T-cell (primary cell): Measurements from ENCODE around the gene MYH9. TPM values are rescaled to one million over a fixed set of nuclear protein-coding genes. Genes with fewer than 3 reads are reported as not detected.

ENCODE experiments used
- ATAC-seq, 4 experiments: fragments of 200-7000 bp in 3 of 4; fragments of 150-1000 bp in 1 of 4; cut with Tn5 transposase; replicated peaks in 1 of 4; 1 replicate in 3 of 4; 2 replicates in 1 of 4; pipeline ENCODE4 v1.10.0; 2021; ENCODE audit warnings: moderate library complexity in 3 of 4, mild to moderate bottlenecking in 2 of 4, moderate number of reproducible peaks in 1 of 4
- CTCF ChIA-PET, 2 donors: fragments of 300-600 bp; sonication (Branson Sonifier 250); formaldehyde crosslinking; loops; one replicate each; lab custom pipeline; 2022; ENCODE audit warnings: antibody characterized with exemption in 2 of 2; lab: Charles Lee
- POLR2A ChIA-PET, 2 donors: fragments of 300-600 bp; sonication (Branson Sonifier 250); formaldehyde crosslinking; loops; one replicate each; lab custom pipeline; 2022; ENCODE audit warnings: antibody characterized with exemption in 2 of 2; lab: Charles Lee
- DNase-seq, 35 experiments: peaks; one replicate each; pipeline versions ENCODE4 v3.0.0 to v3.0.0-alpha.2; 2013 to 2023
- H3K27ac ChIP-seq: one replicate; pipeline ENCODE4 v1.5.1; 2013; ENCODE audit warnings: low read length
- H3K27me3 ChIP-seq, 2 experiments: replicated peaks in 1 of 2; 1 replicate in 1 of 2; 2 replicates in 1 of 2; pipeline versions ENCODE4 v1.6.1 to v1.7.0; 2013; ENCODE audit warnings: low read length in 1 of 2, mixed read lengths in 1 of 2; ENCODE audit not compliant: control insufficient read depth in 2 of 2, insufficient read depth in 2 of 2; ENCODE audit errors: extremely low read depth in 1 of 2
- H3K36me3 ChIP-seq, 2 donors: 1 replicate in 1 of 2; 2 replicates in 1 of 2; pipeline versions ENCODE4 v1.6.1 to v1.7.0; 2013; ENCODE audit warnings: low read length in 1 of 2; ENCODE audit not compliant: control insufficient read depth in 2 of 2, insufficient read depth in 1 of 2; ENCODE audit errors: extremely low read depth in 1 of 2
- H3K4me1 ChIP-seq, 2 experiments: 1 replicate in 1 of 2; 2 replicates in 1 of 2; pipeline versions ENCODE4 v1.6.1 to v1.7.0; 2013; ENCODE audit warnings: low read length in 2 of 2, mixed read lengths in 1 of 2; ENCODE audit not compliant: insufficient read depth in 2 of 2, control insufficient read depth in 1 of 2; ENCODE audit errors: extremely low read depth in 1 of 2
- H3K4me3 ChIP-seq, 2 donors: 1 replicate in 1 of 2; 2 replicates in 1 of 2; pipeline versions ENCODE4 v1.5.1 to v1.7.0; 2013; ENCODE audit warnings: mild to moderate bottlenecking in 2 of 2, low read length in 1 of 2, moderate library complexity in 1 of 2; ENCODE audit not compliant: control insufficient read depth in 1 of 2; ENCODE audit errors: extremely low read depth in 1 of 2
- H3K9me3 ChIP-seq: 2 replicates; pipeline ENCODE4 v1.7.0; 2013
- H3K27ac Mint-ChIP-seq, 2 donors: one replicate each; pipeline ENCODE4 v1.8.0; 2020 to 2021; ENCODE audit warnings: mild to moderate bottlenecking in 2 of 2, mixed read lengths in 2 of 2
- H3K27me3 Mint-ChIP-seq, 2 donors: one replicate each; pipeline ENCODE4 v1.8.0; 2021 to 2022; ENCODE audit warnings: mixed read lengths in 2 of 2
- H3K36me3 Mint-ChIP-seq: one replicate; pipeline ENCODE4 v1.8.0; 2021; ENCODE audit warnings: mixed read lengths
- H3K4me1 Mint-ChIP-seq, 3 donors: one replicate each; pipeline ENCODE4 v1.8.0; 2020 to 2022; ENCODE audit warnings: mixed read lengths in 3 of 3, mild to moderate bottlenecking in 1 of 3
- H3K4me3 Mint-ChIP-seq, 3 donors: one replicate each; pipeline ENCODE4 v1.8.0; 2020 to 2022; ENCODE audit warnings: mild to moderate bottlenecking in 3 of 3, mixed read lengths in 3 of 3, moderate library complexity in 3 of 3
- H3K9me3 Mint-ChIP-seq, 3 donors: one replicate each; pipeline ENCODE4 v1.8.0; 2020 to 2022; ENCODE audit warnings: mixed read lengths in 3 of 3
- WGBS: methylation state at CpG from one replicate; pipeline ENCODE4 v1.1.5; 2013; ENCODE audit warnings: missing lambda C conversion rate; ENCODE audit not compliant: insufficient coverage; 5-methylcytosine and 5-hydroxymethylcytosine counted together
- total RNA-seq, 35 experiments: library from RNA in 6 of 35; stranded (reverse) in 6 of 35; fragments of 120-200 nt in 1 of 35; gene quantifications; one replicate each; pipeline versions ENCODE4 v1.2.1 to v1.2.4 and lab custom pipeline; 2013 to 2026

Gene MYH9
- total RNA-seq, 5 donors from 2014 or later (not counting 1 experiment from before 2014, with no cell fraction given), result 816 to 1,109 (median 896) TPM

DNA sequence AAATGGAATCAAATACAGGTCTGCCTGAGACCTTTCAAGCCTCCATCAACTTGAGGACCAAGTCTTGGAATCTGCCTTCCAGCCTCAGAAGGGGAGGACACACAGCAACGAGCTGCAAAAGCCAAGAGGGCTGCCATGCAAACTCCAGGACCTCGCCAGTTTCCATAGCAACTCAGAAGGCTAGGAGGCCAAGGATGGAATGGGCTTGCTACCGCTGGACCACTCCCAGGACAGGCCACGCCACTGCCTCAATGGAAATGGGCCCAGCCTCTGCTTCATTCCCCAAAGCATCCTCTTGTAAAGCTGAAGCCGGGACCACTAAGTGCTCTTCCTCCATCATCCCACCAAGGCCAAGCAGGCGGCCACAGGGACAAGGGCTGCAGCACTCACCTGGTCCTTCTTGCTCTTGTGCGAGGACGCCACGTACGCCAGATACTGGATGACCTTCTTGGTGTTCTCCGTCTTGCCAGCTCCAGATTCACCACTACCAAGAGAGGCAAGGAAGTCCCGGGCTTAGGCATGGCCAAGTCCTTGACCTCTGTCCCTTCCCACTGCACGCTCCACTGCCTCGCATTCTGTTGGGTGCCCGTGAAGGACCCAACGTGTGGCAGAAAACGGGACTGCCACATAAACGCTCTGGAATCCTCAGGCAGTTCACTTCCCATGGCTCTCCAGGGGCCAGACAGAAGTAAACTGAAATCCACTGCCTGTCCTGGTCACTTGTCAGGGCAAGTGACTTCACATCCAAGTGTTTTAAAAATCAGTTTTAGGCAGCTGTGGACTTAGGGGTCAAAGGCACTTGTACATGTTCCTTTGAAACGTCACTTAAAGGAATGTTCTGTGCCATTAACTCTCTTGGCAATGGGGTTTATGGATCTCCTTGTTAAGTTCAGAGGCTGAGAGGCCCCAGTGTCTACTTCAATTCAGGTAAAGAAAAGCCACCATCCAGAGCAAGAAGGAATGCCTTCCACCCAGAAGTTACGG, 61.3 kb downstream of the MYH9 start:
- Histone ChIP-seq H3K9me3 (no peaks in the 10 kb centered on the region), H3K27ac (peak overlapping the region; percentile 11), H3K27me3 (no peaks in the 10 kb centered on the region), H3K4me1 (peaks cover 28 to 53% of the 10 kb centered on the region in 2 experiments), H3K36me3 (peaks cover 30 to 94% of the 10 kb centered on the region in 2 donors), H3K4me3 (no peak overlapping the region)
- H3K9me3 Mint-ChIP-seq, result no peaks in the 10 kb centered on the region
- peaks cover 69% of the 10 kb centered on the region for H3K36me3 Mint-ChIP-seq
- ChIA-PET POLR2A (interaction anchor here (0.6 to 1.1 kb wide), 3 partner anchors 8 to 46 kb away, joined by 3 to 7 read pairs (median 3); no protein-coding TSS in a partner anchor), CTCF (interaction anchor here in 1 of 2 donors (0.6 kb wide), 1 partner anchor 18 kb away, joined by 3 read pairs; no protein-coding TSS in a partner anchor)
- 85% methylated on average over 16 of the region's 20 CpGs for WGBS
- DNase-seq, result no peak
- peak overlapping the region; percentile 98 to 100 for H3K27ac Mint-ChIP-seq
- H3K4me3 Mint-ChIP-seq, result peak overlapping the region in 1 of 3 donors; percentile 8
- H3K4me1 Mint-ChIP-seq, result peaks cover 57 to 62% (median 59%) of the 10 kb centered on the region in 3 donors
- ATAC-seq, result no peak
- H3K27me3 Mint-ChIP-seq, result no peaks in the 10 kb centered on the region

DNA sequence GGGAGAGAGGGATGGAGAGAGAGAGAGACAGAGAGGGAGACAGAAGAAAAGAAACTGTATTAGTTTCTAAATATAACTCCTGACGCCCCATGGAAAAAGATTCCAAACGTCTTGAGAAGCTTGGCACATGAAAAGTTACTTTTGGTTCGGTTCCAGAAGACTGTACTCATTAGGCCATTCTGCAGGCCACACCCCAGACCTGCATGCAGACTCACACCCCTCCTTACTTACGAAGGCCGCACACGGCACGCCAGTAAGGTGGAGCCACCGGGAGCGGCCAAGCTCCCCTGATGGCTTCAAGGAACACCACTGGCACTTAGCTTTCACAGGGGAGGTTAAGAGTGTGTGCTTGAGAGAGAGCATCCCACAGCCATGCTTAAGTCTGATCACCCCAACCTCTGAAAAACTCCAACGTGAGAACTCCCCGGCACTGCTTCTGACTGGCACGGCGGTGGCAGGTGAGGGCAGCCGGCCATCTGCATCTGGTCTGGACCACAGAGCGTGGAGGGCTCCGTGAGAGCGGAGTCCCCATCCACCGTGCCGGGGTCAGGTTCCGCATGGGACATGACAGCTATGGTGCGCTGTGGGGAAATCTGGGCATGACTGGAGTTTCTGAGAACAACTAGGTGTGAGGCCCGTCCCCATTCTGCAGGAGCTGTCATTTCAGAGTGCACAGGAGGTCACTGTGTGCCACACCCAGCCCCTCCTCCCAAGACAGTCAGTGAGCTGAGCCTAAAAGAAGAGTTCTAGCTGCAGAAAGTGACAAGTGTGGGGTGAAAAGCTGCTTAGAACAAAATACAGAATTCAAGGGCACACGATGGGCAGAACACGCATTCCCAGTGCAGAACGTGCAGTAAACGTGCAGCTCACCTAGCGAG, 62.4 kb downstream of the MYH9 start:
- Histone ChIP-seq H3K9me3 (no peaks in the 10 kb centered on the region), H3K4me1 (peaks cover 17 to 42% of the 10 kb centered on the region in 2 experiments), H3K27ac (no peak overlapping the region), H3K4me3 (no peak overlapping the region), H3K36me3 (peaks cover 34 to 96% of the 10 kb centered on the region in 2 donors), H3K27me3 (no peaks in the 10 kb centered on the region)
- 96% methylated on average over 13 of the region's 27 CpGs for WGBS
- H3K27ac Mint-ChIP-seq, result peak overlapping the region; percentile 46 to 63
- peaks cover 46 to 54% (median 48%) of the 10 kb centered on the region in 3 donors for H3K4me1 Mint-ChIP-seq
- DNase-seq (no peak), ATAC-seq (no peak)
- H3K27me3 Mint-ChIP-seq, result no peaks in the 10 kb centered on the region
- peaks cover 66% of the 10 kb centered on the region for H3K36me3 Mint-ChIP-seq
- H3K9me3 Mint-ChIP-seq, result no peaks in the 10 kb centered on the region
- no peak overlapping the region for H3K4me3 Mint-ChIP-seq
- CTCF ChIA-PET, result interaction anchor here (0.6 kb wide), 2 partner anchors 88 to 145 kb away, joined by 3 to 4 read pairs; no protein-coding TSS in a partner anchor
- POLR2A ChIA-PET, result interaction anchor here (0.5 to 1.1 kb wide), 3 partner anchors 10 to 155 kb away, joined by 3 to 4 read pairs (median 3); no protein-coding TSS in a partner anchor

DNA sequence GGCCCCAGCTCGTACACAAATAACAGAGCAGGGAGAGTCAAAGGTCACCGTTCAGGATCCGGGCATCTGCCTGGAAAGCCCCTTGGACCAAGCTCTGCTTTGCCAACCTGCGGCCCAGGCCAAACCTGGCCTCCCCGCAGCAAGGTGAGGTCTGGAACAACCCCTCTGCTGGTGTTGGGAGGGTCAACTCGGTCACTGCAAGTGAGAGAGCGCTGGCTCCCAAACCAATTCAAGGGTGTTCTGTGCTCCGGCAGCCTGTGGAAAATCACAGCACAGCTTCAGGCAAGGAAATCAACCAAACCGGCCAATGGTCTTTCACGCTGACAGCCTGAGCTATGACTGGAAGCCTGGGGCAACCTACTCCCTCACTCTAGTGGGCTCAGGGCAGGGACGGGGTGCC, 63.4 kb downstream of the MYH9 start:
- Histone ChIP-seq H3K4me1 (peaks cover 8 to 32% of the 10 kb centered on the region in 2 experiments), H3K27me3 (no peaks in the 10 kb centered on the region), H3K36me3 (peaks cover 34 to 96% of the 10 kb centered on the region in 2 donors), H3K4me3 (no peak overlapping the region), H3K9me3 (no peaks in the 10 kb centered on the region), H3K27ac (no peak overlapping the region)
- Mint-ChIP-seq H3K27me3 (no peaks in the 10 kb centered on the region), H3K9me3 (no peaks in the 10 kb centered on the region), H3K27ac (peak overlapping the region in 1 of 2 donors; percentile 46), H3K36me3 (peaks cover 65% of the 10 kb centered on the region), H3K4me1 (peaks cover 36 to 49% (median 40%) of the 10 kb centered on the region in 3 donors), H3K4me3 (no peak overlapping the region)
- 80% methylated on average over 11 of the region's 11 CpGs for WGBS
- ATAC-seq, result no peak
- ChIA-PET CTCF (interaction anchor here in 1 of 2 donors (0.6 kb wide), 1 partner anchor 146 kb away, joined by 3 read pairs; no protein-coding TSS in a partner anchor), POLR2A (interaction anchor here (0.5 to 0.6 kb wide), 2 partner anchors 73 to 156 kb away, joined by 3 to 4 read pairs; no protein-coding TSS in a partner anchor)
- no peak for DNase-seq

DNA sequence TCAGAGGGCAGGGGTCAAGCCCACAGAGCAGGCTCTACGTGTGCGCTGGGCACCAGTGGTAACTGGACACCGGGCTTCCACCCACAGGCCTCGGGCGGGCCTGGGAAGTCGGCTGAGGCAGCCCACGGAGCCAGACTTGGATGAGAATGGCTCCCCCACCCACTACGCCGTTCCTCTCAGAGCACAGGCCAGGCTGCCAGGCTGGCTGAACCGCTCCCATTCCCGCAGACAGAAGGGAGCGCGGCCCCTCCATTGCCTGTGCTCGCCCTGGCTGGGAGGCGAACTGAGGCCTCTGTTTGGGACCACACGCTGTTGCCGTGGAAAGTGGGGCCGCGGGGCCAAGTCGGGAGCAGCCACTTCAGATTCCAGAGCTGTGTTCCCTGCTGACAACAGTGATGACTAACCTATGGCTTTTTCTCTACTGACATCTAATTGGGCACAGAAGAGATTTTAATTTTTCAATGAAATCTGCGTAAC, 63.9 kb downstream of the MYH9 start:
- ChIA-PET CTCF (no interaction called here), POLR2A (no interaction called here)
- DNase-seq, result no peak

GRCh38 chr22:36323182-36323854, 64.4 kb downstream of the MYH9 start:
- Mint-ChIP-seq H3K27ac (no peak overlapping the region), H3K36me3 (peaks cover 64% of the 10 kb centered on the region), H3K4me1 (peaks cover 25 to 38% (median 29%) of the 10 kb centered on the region in 3 donors), H3K4me3 (no peak overlapping the region), H3K9me3 (no peaks in the 10 kb centered on the region), H3K27me3 (no peaks in the 10 kb centered on the region)
- ATAC-seq (no peak), DNase-seq (no peak)
- Histone ChIP-seq H3K9me3 (no peaks in the 10 kb centered on the region), H3K27me3 (no peaks in the 10 kb centered on the region), H3K36me3 (peaks cover 36 to 97% of the 10 kb centered on the region in 2 donors), H3K4me3 (no peak overlapping the region), H3K4me1 (peaks cover 0 to 21% of the 10 kb centered on the region in 2 experiments), H3K27ac (no peak overlapping the region)
- POLR2A ChIA-PET, result no interaction called here
- WGBS, result 91% methylated on average over 13 of the region's 14 CpGs
- CTCF ChIA-PET, result no interaction called here

More for the DNA sequence above, 63.9 kb downstream of the MYH9 start:
- peaks cover 31 to 44% (median 35%) of the 10 kb centered on the region in 3 donors for H3K4me1 Mint-ChIP-seq
- Histone ChIP-seq H3K4me1 (peaks cover 2 to 27% of the 10 kb centered on the region in 2 experiments), H3K27ac (no peak overlapping the region), H3K4me3 (no peak overlapping the region), H3K36me3 (peaks cover 36 to 99% of the 10 kb centered on the region in 2 donors), H3K9me3 (no peaks in the 10 kb centered on the region), H3K27me3 (no peaks in the 10 kb centered on the region)
- no peak for ATAC-seq
- no peaks in the 10 kb centered on the region for H3K9me3 Mint-ChIP-seq
- H3K4me3 Mint-ChIP-seq, result no peak overlapping the region
- H3K36me3 Mint-ChIP-seq, result peaks cover 66% of the 10 kb centered on the region
- peak overlapping the region; percentile 28 to 43 for H3K27ac Mint-ChIP-seq
- H3K27me3 Mint-ChIP-seq, result no peaks in the 10 kb centered on the region
- 98% methylated on average over 18 of the region's 21 CpGs for WGBS
